PFSK-1 (cell line): Measurements from ENCODE around the gene BAIAP3.

Experiments used
- FOXP2 ChIP-seq: optimal IDR thresholded peaks from 2 replicates; pipeline ENCODE3; 2011; ENCODE audit warnings: borderline replicate concordance, control low read depth, inconsistent platforms; ENCODE audit not compliant: insufficient read depth; ENCODE audit errors: extremely low read length, extremely low read depth
- POLR2AphosphoS5 ChIP-seq: IDR thresholded peaks from 2 replicates; pipeline ENCODE4 v1.6.1; 2012; ENCODE audit warnings: low read depth, mild to moderate bottlenecking, control low read depth, low read length, moderate library complexity
- SIN3A ChIP-seq: IDR thresholded peaks from 2 replicates; pipeline ENCODE4 v1.6.1; 2012; ENCODE audit warnings: mild to moderate bottlenecking, low read length, moderate library complexity, borderline replicate concordance; ENCODE audit not compliant: insufficient read depth
- TAF1 ChIP-seq: IDR thresholded peaks from 2 replicates; pipeline ENCODE4 v1.6.1; 2012; ENCODE audit warnings: low read length, control low read depth, borderline replicate concordance; ENCODE audit not compliant: insufficient read depth
- TF ChIP-seq, protein P1 (sequence below), 2 experiments: IDR thresholded peaks; 2 replicates each; pipeline versions ENCODE4 v1.6.1 to v1.8.0; 2011 to 2012; ENCODE audit warnings: low read depth in 2 of 2, low read length in 2 of 2, control low read depth in 1 of 2, inconsistent platforms in 1 of 2, mild to moderate bottlenecking in 1 of 2, moderate library complexity in 1 of 2; ENCODE audit not compliant: insufficient read depth in 1 of 2

BAIAP3 gene

DNA sequence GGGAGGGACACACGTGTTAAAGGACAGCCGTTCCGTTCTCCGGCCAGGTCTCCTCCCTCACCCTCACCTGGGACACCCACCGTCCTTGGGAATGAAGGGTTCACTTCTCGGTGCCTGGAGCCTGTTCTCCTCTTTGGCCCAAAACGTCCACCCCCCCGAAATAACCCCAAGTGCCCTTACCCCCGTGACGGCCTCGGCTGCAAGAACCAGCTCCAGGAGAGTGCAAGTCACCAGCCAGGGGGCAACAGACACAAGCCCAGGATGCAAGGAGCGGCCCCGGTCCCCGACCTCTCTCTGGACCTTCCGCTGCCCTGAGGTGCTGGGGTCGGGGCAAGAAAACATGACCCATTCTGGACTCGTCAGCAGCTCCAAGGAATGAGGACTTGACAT lies 44.0 kb upstream of the BAIAP3 start:
- TF ChIP-seq TAF1 (no peak), SIN3A (no peak), FOXP2 (no peak), POLR2AphosphoS5 (no peak)
- TF ChIP-seq, protein P1, sequence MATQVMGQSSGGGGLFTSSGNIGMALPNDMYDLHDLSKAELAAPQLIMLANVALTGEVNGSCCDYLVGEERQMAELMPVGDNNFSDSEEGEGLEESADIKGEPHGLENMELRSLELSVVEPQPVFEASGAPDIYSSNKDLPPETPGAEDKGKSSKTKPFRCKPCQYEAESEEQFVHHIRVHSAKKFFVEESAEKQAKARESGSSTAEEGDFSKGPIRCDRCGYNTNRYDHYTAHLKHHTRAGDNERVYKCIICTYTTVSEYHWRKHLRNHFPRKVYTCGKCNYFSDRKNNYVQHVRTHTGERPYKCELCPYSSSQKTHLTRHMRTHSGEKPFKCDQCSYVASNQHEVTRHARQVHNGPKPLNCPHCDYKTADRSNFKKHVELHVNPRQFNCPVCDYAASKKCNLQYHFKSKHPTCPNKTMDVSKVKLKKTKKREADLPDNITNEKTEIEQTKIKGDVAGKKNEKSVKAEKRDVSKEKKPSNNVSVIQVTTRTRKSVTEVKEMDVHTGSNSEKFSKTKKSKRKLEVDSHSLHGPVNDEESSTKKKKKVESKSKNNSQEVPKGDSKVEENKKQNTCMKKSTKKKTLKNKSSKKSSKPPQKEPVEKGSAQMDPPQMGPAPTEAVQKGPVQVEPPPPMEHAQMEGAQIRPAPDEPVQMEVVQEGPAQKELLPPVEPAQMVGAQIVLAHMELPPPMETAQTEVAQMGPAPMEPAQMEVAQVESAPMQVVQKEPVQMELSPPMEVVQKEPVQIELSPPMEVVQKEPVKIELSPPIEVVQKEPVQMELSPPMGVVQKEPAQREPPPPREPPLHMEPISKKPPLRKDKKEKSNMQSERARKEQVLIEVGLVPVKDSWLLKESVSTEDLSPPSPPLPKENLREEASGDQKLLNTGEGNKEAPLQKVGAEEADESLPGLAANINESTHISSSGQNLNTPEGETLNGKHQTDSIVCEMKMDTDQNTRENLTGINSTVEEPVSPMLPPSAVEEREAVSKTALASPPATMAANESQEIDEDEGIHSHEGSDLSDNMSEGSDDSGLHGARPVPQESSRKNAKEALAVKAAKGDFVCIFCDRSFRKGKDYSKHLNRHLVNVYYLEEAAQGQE (IDR thresholded peaks at IDR 0.05; ENCODE audit: insufficient read depth in 1 of 2, low read depth in 2 of 2, low read length in 2 of 2) = no peak

DNA sequence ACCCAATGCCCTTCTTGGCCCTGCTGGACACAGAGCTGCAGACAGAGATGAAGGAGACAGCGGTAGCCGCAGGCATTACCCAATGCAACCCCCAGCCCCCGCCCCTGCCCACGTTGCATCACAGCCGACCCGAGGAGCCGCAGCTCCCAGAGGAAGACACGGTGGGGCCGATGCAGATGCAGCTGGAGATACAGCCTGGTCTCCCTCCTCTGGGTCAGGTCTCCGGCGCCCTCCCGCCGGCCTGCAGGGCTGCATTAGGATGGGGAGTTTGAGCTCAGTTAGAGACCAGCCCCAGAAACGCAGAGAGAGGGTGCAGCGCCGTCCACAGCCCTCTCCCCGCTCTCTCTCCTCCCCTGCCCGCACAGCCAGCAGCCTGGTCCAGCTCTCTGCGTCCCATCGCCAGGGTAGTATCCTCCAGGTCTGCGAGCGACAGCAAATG lies 43.4 kb upstream of the BAIAP3 start:
- no peak for TF ChIP-seq FOXP2
- TF ChIP-seq SIN3A = no peak
- TF ChIP-seq, protein P1 (IDR thresholded peaks at IDR 0.05; ENCODE audit: insufficient read depth in 1 of 2, low read depth in 2 of 2, low read length in 2 of 2) = no peak
- no peak for TF ChIP-seq TAF1
- TF ChIP-seq POLR2AphosphoS5 = no peak

DNA sequence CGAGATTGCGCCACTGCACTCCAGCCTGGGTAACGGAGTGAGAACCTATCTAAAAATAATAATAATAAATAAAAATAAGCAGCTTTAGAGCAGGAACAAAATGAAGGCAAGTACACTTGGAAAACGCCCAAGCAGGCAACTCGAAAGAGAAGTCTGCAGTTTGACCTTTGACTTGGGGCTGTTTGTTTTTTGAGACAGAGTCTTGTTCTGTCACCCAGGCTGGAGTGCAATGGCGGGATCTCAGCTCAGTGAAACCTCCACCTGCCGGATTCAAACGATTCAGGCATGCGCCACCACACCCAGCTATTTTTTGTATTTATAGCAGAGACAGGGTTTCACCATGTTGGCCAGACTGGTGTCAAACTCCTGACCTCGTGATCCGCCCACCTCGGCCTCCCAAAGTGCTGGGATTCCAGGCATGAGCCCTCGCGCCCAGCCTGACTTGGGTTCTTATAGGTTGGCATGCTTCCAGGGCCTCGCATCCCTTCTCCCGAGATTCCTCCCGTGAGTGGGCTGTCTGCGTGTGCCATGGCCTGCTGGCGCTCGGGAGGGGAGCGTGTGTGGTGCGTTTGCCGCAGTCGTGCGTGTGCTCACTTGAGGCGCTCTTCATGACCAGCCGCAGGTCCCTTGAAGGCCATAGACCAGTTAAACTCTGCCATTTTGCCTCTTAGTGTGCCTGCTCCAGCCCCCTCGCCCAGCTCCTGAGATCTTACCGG lies 42.4 kb upstream of the BAIAP3 start:
- TF ChIP-seq SIN3A (no peak), FOXP2 (no peak), TAF1 (no peak), POLR2AphosphoS5 (no peak)
- TF ChIP-seq, protein P1 (IDR thresholded peaks at IDR 0.05; ENCODE audit: insufficient read depth in 1 of 2, low read depth in 2 of 2, low read length in 2 of 2) = no peak

DNA sequence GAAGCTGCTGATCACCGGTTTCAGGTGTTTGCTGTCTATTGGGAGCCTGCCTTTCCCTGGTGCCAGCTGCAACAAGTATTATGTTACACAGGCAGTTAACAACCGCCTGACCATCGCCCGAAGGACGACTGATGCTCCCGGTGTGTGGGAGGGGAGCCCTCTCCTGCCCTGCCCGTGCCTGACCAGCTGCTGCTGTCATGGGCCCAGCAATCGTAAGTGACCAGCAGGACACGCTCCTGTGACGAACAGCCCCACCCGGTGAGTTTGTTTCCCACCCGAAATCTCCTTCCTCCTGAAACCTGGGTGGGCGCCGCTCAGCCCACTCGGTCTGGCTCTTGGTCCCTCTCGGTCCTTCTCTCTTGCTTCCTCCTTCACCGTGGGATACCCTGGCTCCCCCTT lies 41.9 kb upstream of the BAIAP3 start:
- TF ChIP-seq POLR2AphosphoS5 (no peak), SIN3A (no peak), FOXP2 (no peak), TAF1 (no peak)
- TF ChIP-seq, protein P1 (IDR thresholded peaks at IDR 0.05; ENCODE audit: insufficient read depth in 1 of 2, low read depth in 2 of 2, low read length in 2 of 2) = no peak
